GM19328 (cell line): ENCODE data around the gene NKPD1.

Experiments
- ATAC-seq: cut with Tn5 transposase; IDR thresholded peaks from one replicate; pipeline ENCODE4 v1.9.1; 2021; ENCODE audit warnings: mild to moderate bottlenecking, moderate library complexity; ENCODE audit not compliant: unreplicated experiment

NKPD1 gene

DNA sequence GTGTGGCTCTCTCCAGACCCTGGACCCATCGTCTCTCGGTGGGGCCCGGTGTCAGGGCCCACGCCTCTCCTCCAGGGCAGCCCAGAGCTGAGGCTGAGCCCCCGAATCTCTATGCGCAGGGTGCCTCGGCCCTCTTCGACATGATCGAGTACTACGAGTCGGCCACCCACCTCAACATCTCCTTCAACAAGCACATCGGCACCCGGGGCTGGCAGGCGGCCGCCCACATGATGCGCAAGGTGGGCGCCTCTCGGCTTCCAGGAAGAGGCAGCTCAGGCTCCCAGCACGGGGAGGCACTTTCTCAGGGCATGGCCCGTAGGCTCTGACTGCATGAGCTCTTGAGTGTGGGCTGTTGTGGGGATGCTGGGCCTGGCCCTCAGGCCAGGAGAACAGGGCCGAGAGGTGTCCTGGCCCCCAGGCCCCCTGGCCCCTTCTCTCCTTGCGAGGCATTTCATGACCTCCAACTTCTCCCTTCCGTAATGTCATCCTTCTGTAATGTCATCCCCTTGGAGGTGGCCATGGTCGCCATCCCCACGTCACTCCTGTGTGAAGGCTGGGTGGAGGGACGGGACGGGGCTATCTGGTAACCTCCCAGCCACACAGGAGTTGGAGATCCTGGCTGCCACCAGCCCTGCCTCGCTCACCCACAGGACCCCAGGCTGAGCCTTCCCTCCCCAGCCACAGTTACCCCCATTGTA lies 19.4 kb downstream of the NKPD1 start:
- no peak for ATAC-seq

DNA sequence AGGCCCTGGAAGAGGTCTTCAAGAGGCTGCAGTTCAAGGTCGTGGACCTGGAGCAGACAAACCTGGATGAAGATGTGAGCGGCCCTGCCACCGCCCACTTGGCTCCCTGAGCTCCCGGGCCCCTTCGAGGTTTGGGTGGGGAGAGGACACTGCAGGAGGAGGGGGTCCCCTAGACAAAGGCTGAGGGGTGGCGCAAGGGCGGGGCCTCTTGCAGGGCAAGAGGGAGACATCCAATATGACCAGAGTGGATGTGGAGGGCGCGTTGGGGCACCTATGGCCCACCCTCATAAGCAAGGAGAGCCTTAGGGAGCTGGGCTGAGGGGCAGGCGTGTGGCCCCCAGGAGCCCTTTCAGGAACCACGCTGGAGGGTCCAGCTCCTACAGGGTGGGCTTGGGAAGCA lies 20.2 kb downstream of the NKPD1 start:
- no peak for ATAC-seq

DNA sequence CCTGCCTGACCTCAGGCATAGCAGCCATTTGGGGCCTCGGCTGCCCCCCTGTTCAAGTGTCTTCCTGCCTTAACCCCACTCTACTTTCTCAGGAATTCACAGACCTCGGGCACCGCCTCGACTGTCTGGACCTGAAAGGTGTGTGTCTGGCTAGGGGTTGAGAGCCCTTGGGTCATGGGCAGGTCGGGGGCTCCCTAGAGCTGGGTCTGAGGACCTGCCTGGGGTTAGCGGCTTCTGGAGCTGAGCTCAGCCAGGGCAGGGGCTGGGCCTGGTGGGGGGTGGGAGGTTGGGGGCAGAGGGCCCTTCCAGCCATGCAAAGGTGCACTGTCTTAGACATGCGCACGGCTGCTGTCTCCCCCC lies 20.7 kb downstream of the NKPD1 start:
- ATAC-seq: no peak

DNA sequence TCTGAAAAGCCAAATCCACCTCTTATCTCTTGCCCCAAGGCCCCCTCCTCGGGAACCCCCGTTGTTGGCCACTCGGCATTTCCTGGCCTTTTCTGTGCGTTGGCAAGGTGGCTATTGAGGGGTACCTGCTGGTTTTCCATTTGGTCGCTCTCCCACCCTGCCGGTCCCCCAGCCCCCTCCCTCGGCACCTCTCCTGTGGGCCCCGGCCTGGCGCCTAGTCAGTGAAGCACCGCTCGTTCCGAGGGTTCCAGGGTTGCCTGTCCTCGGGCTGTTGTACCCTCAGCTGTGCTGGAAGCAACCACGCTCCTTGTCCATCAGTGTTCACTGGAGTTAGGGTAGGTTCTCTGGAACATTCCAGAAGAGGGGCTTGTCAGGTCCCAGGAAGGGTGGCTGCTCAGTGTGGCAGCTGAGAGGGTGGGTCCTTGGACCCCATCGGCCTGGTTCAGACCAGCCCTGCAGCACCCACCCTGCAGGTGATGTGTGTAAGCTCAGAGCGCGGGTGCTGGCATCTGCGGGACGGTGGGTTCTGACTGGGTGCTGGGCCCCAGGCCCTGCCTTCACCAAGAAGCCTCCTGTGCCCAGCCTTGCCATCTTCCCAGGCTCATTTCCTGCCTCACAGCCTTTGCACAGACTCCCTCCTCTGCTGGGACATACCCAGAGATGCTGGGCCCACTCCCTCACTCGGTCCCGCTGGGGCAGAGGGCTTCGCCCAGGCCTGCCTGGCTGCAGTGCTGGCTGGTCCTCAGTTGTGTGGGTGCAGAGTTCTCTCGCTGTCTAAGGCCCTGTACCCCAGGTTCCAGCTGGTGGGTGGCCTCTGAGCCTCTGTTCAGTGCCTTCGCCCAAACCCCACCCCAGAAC lies 21.3 kb downstream of the NKPD1 start:
- no peak for ATAC-seq

DNA sequence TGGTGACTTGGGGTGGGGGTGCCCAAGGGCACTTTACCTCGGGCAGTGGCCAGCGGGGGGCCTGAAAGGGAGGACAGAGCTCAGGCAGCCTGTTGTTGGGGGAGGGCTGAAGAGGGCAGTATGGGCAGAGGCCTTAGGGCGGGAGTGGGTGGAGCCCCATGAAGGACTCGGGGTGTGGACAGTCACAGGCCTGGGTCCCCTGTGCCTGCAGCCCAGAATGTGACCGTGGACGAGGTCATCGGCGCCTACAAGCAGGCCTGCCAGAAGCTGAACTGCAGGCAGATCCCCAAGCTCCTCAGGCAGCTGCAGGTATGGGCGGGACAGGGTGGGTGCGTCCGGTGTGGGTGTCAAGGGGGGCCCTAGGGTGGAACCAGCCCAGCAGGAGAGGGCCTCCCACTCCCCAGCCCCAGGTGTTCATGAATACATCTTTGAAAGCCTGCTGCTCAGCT lies 22.5 kb downstream of the NKPD1 start:
- ATAC-seq: no peak

DNA sequence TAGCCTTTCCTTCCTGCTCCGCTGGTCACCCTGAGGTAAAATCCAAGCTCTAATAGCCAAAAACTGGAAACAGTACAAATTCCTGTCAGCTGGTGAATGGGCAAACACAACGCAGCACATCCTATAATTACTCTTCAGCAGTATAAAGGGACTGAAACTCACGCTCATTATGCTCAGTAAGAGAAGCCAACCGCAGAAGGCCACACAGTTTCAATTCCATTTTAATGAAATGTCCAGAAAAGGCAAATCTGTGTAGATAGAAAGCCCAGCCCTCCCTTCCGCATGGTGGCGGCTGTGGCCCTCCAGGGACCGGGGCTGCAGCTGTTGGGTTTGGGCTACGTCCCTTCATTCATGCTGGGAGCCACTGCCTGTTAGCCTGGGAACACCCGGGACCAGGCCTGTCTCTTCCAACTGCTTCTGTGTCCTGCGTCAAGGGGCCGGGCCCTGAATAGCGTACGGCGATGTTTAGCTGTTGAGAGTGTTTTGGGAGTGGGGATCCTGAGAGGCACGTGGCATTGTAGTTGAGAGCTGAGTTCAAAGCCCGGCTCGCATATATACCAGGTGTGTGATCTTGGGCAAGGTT lies 23.5 kb downstream of the NKPD1 start:
- no peak for ATAC-seq

DNA sequence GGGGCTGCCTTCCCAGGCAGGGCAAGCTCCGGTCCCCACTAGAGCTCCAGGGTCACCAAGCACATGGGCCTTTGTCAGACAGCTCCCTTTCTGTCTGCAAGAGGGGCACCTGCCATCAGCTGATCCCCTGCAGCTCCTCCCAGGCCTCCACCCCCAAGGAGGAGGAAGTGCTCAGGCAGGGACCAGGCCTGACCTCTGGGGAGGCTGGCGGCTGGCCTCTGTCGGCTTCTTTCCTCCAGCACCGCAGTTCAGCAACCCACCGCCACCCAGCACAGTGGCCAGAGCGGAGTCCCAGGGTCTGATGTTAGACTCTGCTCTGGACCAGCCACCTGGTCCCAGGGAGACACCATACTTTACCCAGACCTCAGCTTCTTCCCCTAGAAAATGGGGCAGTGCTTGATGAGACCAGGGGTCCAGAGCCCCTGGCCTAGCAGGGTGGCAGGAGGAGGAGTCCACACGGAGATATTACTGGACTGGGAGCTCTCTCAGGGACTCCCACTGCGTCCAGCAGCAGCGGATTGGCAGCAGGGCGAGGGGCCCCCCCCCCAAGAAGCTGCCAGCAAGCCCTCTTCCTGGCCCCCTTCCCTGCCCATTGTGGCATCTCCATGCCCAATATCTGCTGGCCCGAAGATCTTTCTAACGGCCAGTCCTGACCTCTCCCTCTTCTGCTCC lies 24.1 kb downstream of the NKPD1 start:
- no peak for ATAC-seq

DNA sequence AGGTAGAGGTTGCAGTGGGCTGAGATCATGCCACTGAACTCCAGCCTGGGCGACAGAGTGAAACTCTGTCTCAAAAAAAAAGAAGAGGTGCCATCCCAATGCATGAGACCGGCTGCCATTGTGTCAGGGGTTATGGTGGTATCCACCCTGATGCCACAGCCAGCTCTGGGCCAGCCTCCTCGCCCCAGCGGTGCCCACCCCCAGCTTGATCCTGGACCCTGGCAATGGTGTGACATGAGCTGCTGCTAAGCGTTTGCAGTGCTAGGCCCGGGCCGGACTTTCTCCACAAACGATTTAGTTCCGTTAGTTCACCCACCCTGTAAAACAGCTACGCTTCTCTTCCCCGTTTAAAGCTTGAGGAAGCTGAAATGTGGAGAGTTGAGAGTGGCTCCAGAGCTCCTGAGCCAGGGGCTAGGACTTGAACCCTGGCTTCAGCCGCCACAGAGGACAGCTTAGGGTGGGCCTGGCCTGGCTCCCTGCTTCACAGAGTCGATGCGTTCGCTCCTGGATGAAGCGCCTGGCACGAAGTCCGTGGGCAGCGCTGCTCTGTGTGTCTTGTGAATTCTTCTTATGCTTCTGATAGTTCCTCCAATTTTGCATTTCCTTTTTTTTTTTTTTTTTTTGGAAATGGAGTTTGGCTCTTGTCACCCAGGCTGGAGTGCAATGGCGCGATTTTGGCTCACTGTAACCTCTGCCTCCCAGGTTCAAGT lies 25.5 kb downstream of the NKPD1 start:
- ATAC-seq: no peak

DNA sequence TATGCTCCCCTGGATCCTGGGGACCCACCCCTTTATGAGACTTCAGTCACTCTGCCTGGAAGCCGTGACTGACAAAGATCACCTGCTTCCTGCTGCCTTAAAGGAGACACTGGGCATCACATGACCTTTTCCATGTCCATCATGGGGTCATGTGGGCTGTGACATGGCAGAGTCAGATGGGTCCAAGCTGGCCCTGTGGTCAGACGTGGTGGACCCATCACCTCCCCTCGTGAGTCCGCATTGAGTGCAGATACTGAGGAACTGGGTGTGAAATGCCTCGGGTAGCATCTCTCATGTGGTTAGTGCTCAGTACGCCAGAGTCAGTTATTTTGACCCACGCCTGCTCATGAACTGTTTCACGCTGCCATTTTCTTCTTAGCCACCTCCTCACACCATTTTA lies 27.1 kb downstream of the NKPD1 start:
- no peak for ATAC-seq

DNA sequence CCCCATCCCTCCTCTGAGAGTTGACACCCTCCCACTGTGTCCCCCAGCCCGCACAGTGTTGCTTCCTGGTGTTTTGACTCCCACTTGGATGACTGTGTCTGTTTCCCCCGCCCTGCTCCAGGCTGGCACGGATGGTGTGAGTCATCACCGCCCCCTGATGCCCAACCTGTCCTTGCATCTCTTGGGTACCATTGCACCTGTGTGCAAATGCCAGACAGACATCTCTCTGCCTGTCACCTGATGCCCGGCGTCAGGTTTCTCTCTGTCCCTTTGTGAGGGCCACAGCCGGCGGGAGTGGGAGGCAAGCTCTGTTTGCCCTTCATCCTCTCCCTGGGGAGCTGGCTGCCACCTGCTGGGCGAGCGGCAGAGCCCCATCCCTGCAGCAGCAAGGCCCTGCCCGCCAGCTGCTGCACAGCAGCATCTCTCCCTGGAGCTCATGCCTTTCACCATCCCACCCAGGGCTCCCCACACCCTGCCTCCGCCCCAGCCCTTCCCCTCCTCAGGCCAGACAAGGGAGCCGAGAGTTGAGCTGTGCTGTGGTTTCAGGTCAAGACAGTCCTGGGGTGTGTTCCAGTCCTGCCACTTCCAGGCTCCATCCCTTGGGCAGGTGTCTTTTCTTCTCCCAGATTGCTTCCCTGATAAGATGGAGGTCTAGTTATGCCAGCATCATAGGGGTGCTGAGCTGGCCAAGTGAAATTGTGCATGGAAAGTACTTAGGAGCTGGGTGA lies 29.7 kb downstream of the NKPD1 start:
- ATAC-seq: no peak

DNA sequence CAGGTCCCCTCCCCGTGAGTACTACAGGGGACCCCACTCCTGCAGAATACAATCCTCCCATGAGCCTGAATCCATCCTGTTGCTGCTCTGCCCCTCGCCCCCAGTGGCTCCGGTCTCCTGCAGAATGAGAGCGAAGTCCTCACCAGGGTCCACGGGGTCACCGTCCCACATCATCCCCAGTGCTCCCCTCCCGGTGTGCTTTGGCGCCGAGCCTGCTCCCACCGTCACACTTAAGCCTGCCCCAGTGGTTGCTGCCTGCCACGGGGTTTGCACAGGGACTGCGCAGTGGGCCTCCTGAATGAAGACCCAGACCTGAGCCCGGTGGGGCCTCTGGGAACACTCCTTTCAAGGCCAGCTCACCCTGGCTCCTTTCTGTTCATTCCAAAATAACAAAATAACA lies 30.5 kb downstream of the NKPD1 start:
- no peak for ATAC-seq

DNA sequence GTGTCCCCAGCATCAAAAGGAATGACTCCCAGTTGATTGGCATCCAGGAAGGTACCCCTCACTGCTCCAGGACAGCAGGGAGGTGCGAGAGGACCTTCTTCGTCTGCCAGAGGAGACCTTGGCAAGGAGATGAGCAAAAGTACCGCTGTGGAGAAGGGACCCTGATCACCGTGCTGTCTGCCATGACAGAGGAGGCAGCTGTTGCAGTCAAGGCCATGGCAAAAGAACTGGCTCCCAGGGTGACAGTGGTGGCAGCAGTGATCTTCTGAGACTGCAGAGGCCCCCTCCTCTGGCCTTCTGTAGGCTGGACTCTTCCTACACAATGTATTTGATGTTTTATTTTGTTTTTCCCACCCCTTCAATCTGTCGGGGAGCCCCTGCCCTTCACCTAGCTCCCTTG lies 32.0 kb downstream of the NKPD1 start:
- no peak for ATAC-seq

DNA sequence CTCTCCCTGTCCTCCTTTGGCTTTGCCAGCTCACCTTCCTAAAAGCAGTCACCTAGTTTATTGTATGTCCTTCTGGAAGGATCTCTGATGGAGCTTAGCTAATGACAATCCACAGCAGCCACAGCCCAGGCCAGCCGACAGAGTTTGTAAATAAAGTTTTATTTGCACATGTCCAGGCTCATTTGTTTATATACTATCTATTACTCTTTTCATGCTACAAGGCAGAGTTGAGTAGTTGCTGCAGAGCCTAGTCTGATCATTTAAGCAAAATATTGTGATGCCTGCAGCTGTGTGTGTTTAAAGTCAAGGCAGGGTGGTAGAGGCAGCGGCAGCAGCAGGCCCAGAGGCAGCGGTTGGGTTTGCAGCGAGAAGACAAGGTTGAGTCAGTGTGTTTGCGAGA lies 32.6 kb downstream of the NKPD1 start:
- no peak for ATAC-seq

DNA sequence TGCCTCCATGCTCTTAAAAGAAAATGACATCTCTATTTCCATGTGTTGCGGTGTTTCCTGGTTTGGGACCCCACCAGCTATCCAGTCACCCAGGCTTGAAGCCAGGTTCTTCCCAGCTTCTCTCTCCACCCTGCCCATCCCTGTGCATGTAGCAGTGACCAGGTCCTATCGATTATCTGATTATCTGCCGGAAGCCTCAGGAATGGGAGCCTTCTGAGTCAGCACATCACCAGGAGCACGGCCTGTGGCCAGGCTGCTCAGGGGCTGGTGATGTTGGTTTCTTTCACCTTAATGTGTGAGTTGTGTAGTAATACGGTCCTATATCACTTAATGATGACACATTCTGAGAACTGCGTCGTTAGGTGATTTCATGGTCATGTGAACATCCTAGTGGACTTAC lies 34.1 kb downstream of the NKPD1 start:
- no peak for ATAC-seq

DNA sequence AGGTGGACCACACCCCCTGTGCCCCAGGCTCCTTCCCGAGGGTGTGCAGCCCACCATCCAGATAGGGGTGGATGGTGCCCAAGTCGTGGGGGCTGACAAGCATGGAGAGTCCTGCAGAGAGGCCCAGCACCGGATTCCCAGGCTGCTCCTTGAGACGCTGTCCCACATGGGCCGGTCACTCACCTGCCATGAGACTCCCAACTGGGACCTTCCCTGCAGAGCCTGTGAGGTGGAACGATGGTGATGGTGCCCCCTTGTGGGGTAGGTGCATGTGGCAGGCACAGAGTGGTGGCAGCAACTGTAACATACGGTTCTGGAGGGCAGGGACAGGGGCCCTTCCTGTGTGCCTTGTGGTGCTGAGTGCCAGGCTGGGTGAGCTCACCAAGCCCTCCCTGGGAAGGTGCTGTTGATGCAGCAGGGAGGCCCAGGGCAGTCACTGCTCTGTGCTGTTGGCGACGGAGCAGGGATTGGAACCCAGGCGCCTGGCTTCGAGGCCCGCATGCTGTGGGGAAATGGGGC lies 34.7 kb downstream of the NKPD1 start:
- no peak for ATAC-seq

DNA sequence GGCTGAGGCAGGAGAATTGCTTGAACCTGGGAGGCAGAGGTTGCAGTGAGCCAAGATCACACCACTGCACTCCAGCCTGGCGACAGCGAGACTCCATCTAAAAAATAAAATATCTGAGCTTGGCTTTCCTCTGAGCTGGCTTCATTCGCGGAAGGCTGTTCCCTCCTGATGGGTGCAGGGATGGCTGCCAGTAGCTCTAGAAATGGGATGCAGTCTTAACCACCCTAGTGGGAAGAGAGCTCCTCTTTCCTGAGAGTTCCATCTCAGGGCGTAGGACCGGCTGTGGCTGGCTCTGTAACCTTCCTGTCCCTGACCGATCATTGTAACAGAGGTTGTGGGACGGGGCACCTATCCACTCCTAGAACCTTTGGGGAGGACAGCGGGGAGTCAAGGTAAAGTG lies 35.4 kb downstream of the NKPD1 start:
- ATAC-seq: no peak

DNA sequence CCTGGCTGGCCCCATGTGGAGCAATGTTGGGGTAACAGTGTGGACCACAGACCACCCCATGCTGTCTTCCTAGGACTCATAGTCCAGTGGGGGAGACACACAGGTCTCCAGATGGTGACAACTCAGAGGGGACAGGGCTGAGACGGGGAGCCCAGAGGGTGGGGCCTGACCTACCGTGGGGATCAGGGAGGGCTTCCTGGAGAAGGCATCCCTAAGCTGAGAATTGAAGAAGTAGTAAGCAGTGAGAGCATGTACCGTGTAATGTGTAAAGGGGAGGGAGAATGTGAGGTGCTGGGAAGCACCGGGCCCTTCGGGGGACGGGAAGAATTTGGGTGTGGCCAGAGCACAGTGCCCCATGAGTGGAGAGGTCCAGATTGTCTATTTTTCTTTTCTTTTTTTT lies 36.8 kb downstream of the NKPD1 start:
- ATAC-seq: no peak

DNA sequence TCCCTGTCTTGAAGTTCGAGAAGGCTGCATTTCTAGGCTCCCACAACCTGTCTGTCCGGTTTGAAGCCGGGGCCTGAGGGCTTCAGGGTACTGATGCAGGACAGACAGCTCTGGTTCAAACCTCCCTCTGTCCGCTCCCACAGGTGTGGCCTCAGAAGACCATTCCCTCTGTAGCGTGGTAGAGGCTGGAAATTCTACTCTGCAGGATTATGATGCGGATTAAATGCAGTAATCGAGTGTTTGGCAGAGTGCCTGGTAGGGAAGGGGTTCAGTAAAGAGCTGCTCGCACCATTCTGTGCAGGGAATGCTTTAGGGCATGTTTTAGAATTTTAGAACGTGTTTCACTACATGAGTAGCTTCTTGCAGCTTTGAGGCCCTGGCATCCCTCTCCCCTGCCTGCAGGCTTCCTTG lies 37.3 kb downstream of the NKPD1 start:
- ATAC-seq: no peak

DNA sequence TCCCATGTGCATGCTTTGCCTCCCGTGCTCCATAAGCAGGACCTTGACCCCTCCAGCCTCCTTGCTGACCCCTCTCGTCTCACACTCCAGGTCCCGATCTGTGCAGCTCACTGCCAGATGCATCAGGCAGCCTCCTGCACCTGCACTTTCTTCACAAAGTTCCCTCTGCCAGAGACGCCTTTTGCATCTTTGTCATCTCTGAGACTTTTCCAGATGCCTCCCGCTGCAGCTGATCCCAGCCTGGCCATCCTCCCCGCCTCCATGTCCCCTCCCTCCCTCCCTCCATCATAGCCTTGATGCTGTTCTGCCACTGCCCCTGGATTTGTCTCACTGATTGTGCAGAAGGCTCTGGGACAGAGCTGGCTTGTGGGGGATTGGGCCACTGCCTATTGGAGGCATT lies 38.0 kb downstream of the NKPD1 start:
- ATAC-seq: no peak

DNA sequence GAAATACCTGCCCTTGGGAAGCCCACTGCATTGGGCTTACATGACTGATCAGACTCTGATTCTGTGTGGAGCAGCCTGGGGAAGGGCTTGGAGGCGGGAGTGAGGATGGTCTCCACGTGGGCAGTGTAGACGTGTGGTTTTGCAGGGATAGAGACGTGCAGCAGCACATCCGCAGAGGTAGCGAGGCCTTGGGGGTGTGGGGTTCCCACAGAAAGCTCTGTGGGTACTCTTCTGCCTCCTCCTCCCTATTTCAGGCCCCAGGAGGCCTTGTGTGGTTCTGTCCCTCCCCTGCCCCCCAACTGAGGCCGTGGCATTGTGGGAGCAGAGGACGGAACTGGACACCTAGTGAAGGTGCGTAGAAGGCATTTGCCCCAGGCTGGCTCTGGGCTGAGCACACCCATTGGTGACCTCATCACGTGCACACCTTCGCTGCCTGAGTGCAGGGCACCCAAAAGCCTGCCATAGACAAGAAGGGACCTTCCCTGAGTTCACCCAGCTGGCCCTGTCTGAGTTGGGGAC lies 38.9 kb downstream of the NKPD1 start:
- ATAC-seq: no peak
